GM13977 (cell line): Measurements from ENCODE around the gene ASB18.

Experiments used
- DNase-seq: peaks from one replicate; pipeline ENCODE4 v3.0.0; 2012; ENCODE audit warnings: low spot score
- in situ Hi-C: fragments of 300-500 bp; cut with MboI; formaldehyde crosslinking; loops from one replicate; pipeline ENCODE4 v1.12.0; 2022; ENCODE audit warnings: low sequenced_read_pairs, low pct_unique_long_range_greater_than_20kb, mixed read lengths, inconsistent platforms; ENCODE audit not compliant: unreplicated experiment
- TF ChIP-seq, protein P1 (sequence below): IDR thresholded peaks from 2 replicates; pipeline ENCODE4 v1.5.1; 2012; ENCODE audit warnings: mild to moderate bottlenecking, control low read depth; ENCODE audit not compliant: insufficient read depth; ENCODE audit errors: extremely low read depth, missing control alignments

Gene ASB18

GRCh38 chr2:236172255-236173035, 91.8 kb downstream of the ASB18 start:
- TF ChIP-seq, protein P1, sequence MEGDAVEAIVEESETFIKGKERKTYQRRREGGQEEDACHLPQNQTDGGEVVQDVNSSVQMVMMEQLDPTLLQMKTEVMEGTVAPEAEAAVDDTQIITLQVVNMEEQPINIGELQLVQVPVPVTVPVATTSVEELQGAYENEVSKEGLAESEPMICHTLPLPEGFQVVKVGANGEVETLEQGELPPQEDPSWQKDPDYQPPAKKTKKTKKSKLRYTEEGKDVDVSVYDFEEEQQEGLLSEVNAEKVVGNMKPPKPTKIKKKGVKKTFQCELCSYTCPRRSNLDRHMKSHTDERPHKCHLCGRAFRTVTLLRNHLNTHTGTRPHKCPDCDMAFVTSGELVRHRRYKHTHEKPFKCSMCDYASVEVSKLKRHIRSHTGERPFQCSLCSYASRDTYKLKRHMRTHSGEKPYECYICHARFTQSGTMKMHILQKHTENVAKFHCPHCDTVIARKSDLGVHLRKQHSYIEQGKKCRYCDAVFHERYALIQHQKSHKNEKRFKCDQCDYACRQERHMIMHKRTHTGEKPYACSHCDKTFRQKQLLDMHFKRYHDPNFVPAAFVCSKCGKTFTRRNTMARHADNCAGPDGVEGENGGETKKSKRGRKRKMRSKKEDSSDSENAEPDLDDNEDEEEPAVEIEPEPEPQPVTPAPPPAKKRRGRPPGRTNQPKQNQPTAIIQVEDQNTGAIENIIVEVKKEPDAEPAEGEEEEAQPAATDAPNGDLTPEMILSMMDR: no peak
- peak; percentile 36 for DNase-seq
- in situ Hi-C loops: no loop called here

- TF ChIP-seq, protein P1: no peak
- DNase-seq: no peak
- in situ Hi-C loops: no loop called here
Measured at GRCh38 chr2:236171680-236172254, 92.4 kb downstream of the ASB18 start.

DNA sequence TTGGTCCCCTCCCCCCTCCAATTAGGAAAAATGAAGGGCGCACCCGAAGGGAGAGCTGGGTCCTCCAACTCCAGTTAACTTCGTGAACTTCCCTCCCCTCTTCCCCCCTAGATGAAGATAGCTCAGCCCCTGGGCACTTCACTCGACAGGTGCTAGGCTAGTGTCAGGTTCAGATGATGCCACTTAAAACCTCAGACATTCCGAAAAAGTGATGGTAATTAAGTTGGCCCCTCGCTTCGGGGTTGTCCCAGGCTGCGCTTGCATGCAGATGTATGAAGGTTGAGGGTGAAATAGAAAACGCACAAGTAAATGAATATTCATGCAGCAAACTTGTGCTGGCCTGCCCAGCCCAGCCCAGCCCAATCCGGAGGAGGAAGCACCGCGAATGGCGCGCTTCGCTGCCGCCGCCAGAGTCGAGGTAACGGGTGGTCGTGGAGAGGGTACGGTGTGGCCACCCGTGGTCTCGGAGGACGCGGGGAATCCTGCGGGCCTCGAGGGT, 93.0 kb downstream of the ASB18 start:
- TF ChIP-seq, protein P1: no peak
- in situ Hi-C loops: no loop called here
- DNase-seq: peak; percentile 30

- in situ Hi-C loops: no loop called here
- TF ChIP-seq, protein P1: no peak
- peak; percentile 34 for DNase-seq
Measured at GRCh38 chr2:236170590-236171165, 93.5 kb downstream of the ASB18 start.

GRCh38 chr2:236169741-236170589, 94.2 kb downstream of the ASB18 start:
- in situ Hi-C loops: no loop called here
- DNase-seq: peak; percentile 38
- TF ChIP-seq, protein P1: no peak

- in situ Hi-C loops: no loop called here
Measured at GRCh38 chr2:236169151-236169721, 95.0 kb downstream of the ASB18 start.

More at GRCh38 chr2:236169151-236169721, 95.0 kb downstream of the ASB18 start:
- TF ChIP-seq, protein P1: no peak
- peak; percentile 36 for DNase-seq
